UCSD-AML1 (cell line): ENCODE results near the gene PPP1CB.

Experiments used
- DNase-seq: peaks from one replicate; lab custom pipeline; 2025; ENCODE audit not compliant: unreplicated experiment; lab: John Stamatoyannopoulos, UW

Gene PPP1CB

GRCh38 chr2:28751252-28751955 lies at the start of gene PPP1CB:
PPP1CB (plus strand) TSS chr2:28751830; CDS start chr2:28752125, 295 bp downstream.
- DNase-seq: peak; percentile 97

DNA sequence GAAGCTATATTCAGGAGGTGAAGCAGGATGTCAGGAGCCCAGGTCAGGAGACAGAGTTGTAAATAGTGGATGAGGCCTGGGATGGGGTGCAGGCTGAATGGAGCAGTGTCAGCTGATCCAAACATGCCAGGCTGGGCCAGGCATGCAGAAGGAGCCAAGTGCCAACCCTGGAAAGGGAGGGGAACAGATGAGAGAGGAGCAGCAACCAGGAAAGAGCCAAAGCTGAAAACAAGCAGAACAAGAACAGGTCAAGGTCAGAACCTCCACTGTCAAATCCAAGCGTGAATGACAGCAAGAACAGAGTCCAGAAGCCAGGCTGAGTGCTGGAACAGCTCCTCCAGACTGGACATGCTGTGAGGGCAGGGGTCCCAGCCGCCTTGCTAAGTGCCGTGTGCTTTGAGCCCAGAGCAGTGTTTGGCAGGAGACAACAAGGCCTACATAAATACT lies 49.2 kb upstream of the PPP1CB start:
- no peak for DNase-seq

GRCh38 chr2:28702878-28703277 lies 48.8 kb upstream of the PPP1CB start:
- no peak for DNase-seq

DNA sequence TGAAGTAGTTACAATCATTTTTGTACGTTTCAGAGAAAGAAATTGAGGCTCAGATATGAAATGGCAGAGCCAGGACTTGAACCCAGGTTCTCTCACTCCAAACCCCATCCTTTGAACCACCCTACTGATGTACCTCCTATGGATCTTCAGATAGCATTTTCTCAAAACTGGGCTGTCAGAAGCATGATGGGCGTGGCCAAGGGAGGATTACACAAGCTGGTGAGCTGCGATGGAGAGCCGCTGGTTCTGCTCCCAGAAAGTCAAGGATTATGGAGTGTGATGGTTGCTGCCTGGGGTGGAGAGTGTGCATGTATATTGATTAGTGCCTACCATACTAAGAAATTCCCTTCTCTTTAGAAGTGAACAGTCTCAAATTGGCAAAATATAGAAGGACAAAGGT lies 47.0 kb upstream of the PPP1CB start:
- DNase-seq: no peak

GRCh38 chr2:28705751-28706440 lies 45.7 kb upstream of the PPP1CB start:
- DNase-seq: no peak

DNA sequence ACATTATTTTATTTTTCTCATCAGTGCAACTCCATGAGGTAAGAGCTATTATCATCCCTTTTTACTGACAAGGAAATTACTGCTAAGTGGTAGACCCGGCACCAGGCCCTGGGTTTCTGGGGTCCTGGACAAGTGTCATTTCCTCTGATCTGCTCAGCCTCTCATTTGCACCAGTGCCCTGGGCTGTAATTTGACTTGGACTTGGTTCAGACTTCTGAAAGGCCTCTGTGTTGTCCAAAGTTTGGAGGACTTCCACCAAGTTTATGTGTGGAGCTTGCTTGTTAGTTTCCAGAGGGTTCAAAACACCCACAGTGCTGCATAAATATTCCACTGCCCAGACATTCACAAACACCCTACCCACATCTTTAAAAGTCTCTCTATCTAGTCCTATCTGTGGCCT lies 44.0 kb upstream of the PPP1CB start:
- no peak for DNase-seq

- DNase-seq: no peak
Measured at GRCh38 chr2:28709101-28709500, 42.5 kb upstream of the PPP1CB start.

DNA sequence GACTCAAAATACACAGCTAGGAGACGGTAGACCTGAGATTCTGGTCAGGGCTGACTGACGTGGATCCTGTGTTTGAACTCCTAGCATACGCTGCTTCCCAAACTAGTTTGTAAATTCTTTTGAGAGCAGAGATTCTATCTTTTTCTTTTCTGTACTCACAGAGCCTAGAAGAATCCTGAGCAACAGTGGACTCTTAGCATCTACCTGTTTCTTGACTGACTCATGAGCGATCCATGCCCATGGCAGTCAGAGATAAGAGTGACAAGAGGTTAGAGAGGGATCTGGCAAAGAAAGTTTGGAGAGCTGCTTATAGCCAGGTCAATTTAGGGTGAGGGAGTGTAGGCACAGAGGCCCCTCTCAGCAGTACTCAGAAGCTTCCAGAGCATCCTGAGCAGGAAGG lies 41.1 kb upstream of the PPP1CB start:
- no peak for DNase-seq

- no peak for DNase-seq
Measured at GRCh38 chr2:28713577-28714298, 37.9 kb upstream of the PPP1CB start.

DNA sequence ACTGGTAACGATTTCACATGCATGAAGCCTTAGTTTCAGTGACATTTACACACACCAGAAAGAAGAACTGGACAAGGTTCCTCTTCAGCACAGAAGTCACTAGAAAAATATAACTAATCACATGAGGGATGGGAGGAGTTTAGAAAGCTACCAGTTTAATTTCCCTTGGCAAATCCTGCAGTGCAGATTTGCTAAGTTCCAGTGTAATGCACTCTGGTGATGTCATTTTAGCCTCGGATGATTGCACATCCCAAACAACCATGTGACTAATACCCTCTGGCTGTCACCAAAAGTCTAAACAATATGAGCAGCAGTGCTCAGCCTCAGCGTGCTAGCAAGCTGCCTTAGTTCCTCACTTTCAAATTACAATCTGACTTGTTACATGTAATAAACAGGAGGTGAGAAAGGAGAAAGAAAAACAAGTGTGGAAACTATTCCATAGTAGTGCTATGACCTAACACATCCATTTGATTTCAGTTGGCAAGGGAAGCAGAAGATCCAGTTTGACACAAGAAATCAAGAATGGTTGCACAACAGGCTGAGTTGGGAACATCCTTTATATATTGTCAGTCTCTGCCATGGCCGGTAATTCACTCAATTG lies 35.3 kb upstream of the PPP1CB start:
- DNase-seq: no peak

- peak; percentile 61 for DNase-seq
Measured at GRCh38 chr2:28717339-28717758, 34.3 kb upstream of the PPP1CB start.

- DNase-seq: no peak
Measured at GRCh38 chr2:28720345-28720744, 31.3 kb upstream of the PPP1CB start.

DNA sequence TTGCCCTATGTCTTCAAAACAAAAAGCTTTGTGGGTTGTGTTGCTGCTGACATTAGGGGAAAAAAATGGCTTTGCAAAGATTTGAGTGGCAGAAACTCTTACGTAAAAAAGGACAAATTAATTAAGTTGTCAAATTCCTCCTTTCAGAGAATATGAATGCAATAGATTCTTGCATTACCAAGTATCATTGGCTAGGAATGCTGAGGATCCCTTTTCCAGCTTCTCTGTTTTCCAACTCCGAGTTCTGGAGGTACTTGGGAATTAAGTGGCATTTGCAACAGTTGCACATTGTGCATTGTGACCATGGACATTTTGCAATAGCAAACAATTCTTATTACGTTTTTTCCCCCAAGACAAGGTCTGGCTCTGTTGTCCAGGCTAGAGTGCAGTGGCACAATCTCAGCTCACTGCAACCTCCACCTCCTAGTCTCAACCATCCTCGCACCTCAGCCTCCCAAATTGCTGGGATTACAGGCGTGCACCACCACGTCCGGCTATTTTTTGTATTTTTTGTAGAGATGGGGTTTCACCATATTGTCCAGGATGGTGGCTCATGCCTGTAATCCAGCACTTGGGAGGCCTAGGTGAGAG lies 29.9 kb upstream of the PPP1CB start:
- DNase-seq: no peak

- DNase-seq: no peak
Measured at GRCh38 chr2:28725021-28725711, 26.5 kb upstream of the PPP1CB start.

- no peak for DNase-seq
Measured at GRCh38 chr2:28726177-28726576, 25.5 kb upstream of the PPP1CB start.

DNA sequence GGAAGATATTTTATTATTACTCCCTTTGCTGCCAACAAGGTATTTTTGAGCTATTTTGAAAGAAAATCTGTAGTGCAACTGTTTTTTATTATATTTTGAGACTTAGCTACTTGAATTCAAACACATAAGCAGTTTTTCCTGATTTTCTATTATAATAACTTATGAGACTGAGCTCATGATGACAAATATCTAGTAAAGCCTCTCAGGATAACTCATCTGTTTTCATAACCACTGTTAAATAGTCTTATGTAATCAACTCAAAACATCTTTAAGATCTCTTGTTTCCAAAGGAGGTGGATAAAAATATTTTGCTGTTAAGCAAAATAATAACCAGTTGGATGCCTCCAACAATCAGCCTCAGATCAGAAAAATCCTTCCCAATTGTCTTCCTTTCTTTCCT lies 21.9 kb upstream of the PPP1CB start:
- DNase-seq: no peak

DNA sequence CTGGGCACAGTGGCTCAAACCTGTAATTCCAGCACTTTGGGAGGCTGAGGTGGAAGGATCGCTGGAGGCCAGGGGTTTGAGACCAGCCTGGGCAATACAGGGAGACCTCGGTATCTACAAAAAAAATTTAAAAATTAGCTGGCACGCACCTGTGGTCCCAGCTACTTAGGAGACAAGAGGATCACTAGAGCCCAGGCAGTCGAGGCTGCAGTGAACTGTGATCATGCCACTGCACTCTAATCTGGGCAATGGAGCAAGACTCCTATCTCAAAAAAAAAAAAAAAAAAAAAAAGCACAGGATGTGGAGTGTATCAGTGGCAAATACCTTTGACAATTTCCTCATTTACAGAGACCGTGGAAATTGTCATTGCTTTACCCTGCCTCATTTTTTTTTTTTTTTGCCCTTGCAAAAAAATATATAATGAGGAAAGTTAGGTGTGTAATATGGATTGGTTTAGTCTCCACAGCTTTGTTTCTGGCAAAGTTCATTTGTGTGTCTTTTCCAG lies 20.9 kb upstream of the PPP1CB start:
- DNase-seq: no peak

- DNase-seq: no peak
Measured at GRCh38 chr2:28735511-28735910, 16.1 kb upstream of the PPP1CB start.

DNA sequence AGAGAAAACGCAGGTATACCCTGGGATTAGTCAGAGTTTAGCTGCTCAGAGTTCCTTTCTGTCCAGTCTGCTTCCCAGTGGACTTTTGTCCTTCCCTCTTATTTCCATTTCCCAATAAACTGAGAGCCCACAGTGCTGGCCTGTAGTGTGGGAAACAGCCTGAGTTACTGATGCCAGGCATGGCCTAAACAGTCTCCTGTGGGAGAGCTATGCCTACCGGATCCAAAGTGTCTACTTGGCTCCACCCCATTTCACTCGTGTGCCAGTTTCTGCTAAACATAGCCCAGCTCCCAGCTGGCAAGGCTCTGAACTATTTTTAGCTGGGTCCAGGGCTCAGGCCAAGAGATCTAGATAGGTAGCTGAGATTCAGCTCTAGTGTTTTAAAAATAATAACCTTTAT lies 15.6 kb upstream of the PPP1CB start:
- no peak for DNase-seq

DNA sequence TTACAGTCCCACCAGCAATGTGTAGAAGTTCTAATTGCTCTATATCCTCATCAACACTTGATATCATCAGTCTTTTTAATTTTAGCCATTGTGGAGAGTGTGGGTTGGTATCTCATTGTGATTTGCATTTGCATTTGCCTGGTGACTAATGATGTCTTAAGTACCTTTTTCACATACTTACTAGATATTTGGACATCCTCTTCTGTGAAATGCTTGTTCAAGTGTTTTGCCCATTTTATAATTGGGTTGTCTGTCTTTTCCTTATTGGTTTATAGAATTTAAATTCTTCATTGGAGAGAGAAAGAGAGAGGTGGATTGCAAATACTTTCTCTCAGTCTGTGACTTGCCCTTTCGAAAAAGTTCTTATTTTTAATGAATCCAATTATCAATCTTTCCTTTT lies 14.0 kb upstream of the PPP1CB start:
- no peak for DNase-seq
